Measurements from ENCODE around the gene POU4F3. TPM values are rescaled to one million over a fixed set of nuclear protein-coding genes. Genes with fewer than 3 reads are reported as not detected.

Gene POU4F3
- total and polyA plus RNA-seq, 2 of the 8 experiments (the other 6 are each of a cell fraction or from before 2014, with no cell fraction given) = 0.09 TPM; not detected in 1

DNA sequence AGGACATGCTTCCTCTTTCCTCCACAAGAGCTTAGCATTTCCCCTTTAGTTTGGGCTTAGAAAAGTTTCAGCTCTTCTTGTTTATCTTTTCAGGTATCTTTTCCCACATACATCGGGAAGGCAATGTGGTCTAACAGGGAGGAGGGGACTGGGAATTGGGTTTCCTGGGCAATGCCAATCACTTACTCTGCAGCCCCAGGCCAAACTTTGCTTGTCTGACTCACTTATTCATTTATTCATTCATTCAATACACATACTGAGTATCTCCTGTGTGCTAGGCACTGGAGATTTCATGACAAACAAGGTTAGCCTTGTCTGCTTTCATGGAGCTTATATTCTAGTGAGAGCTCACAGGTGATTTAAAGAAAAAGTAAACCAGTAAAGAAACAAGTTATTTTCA is 10.7 kb upstream of the POU4F3 start:
- FAIRE-seq = no peak
- Histone ChIP-seq H2AK5ac (ENCODE audit: low read depth, low read length) (no peak overlapping the region), H4K91ac (replicated peaks; ENCODE audit: insufficient read length, low read length) (no peak overlapping the region), H3K27me3 (replicated peaks in 1 of 4; ENCODE audit: control insufficient read depth in 3 of 4, extremely low read depth in 1 of 4, insufficient read depth in 3 of 4, low read length in 3 of 4) (peaks cover 9 to 19% (median 13%) of the 10 kb centered on the region in 4 experiments), H4K8ac (ENCODE audit: extremely low read depth, insufficient read depth, low read length) (no peak overlapping the region), H3K4ac (replicated peaks; ENCODE audit: insufficient read length, low read depth, low read length) (no peak overlapping the region), H3K4me2 (ENCODE audit: insufficient read depth in 1 of 2, low read depth in 2 of 2, low read length in 2 of 2) (no peak overlapping the region), H4K20me1 (replicated peaks in 1 of 2; ENCODE audit: control insufficient read depth in 1 of 2, insufficient read depth in 2 of 2, low read length in 2 of 2) (no peaks in the 10 kb centered on the region), H2BK15ac (ENCODE audit: low read length) (no peak overlapping the region), H3K79me2 (ENCODE audit: control insufficient read depth in 1 of 2, insufficient read depth in 2 of 2, low read length in 2 of 2) (no peaks in the 10 kb centered on the region), H3K36me3 (ENCODE audit: control insufficient read depth in 2 of 4, insufficient read depth in 4 of 4, low read length in 3 of 4) (no peaks in the 10 kb centered on the region), H3K23ac (ENCODE audit: insufficient read length) (no peak overlapping the region), H2BK5ac (ENCODE audit: low read depth, low read length) (no peak overlapping the region), H3K27ac (ENCODE audit: low read depth, low read length) (no peak overlapping the region), H3K9ac (replicated peaks in 1 of 4; ENCODE audit: extremely low read depth in 1 of 4, low read depth in 3 of 4, low read length in 3 of 4) (no peak overlapping the region), H2BK20ac (ENCODE audit: low read length) (no peak overlapping the region), H2BK120ac (replicated peaks; ENCODE audit: low read depth, low read length) (no peak overlapping the region), H4K5ac (ENCODE audit: insufficient read length, low read depth, low read length) (no peak overlapping the region), H3K4me3 (ENCODE audit: extremely low read depth in 1 of 4, insufficient read depth in 2 of 4, low read depth in 3 of 4, low read length in 4 of 4) (no peak overlapping the region), H3K23me2 (ENCODE audit: low read depth, low read length) (0 out of 2 replicates have a peak, but pooled peaks cover 2% of the 10 kb centered on the region), H3K4me1 (replicated peaks in 1 of 4; ENCODE audit: control insufficient read depth in 3 of 4, insufficient read depth in 4 of 4, low read length in 3 of 4) (peaks cover 0 to 6% (median 6%) of the 10 kb centered on the region in 4 experiments; a peak in 3 of 7 replicates), H2AFZ (ENCODE audit: low read length) (no peak overlapping the region), H3K79me1 (ENCODE audit: low read depth, low read length) (no peaks in the 10 kb centered on the region), H3K14ac (ENCODE audit: insufficient read length) (no peak overlapping the region), H3K56ac (replicated peaks; ENCODE audit: insufficient read length, low read depth, low read length) (no peak overlapping the region), H3K9me3 (ENCODE audit: insufficient read depth in 2 of 2, low read depth in 1 of 2, low read length in 1 of 2) (no peaks in the 10 kb centered on the region), H2BK12ac (ENCODE audit: low read depth, low read length) (no peak overlapping the region), H3K18ac (ENCODE audit: extremely low read depth, low read length) (no peak overlapping the region)
- POLR2A ChIA-PET (ENCODE audit: partially characterized antibody) = no interaction called here
- CTCF ChIA-PET (ENCODE audit: partially characterized antibody) = interaction anchor here (0.7 to 1.8 kb wide), 6 partner anchors 17 to 100 kb away, joined by 3 to 7 read pairs (median 4); no protein-coding TSS in a partner anchor
- no peak for DNase-seq (ENCODE audit: low read depth in 1 of 2, low spot score in 2 of 2)
- 100% methylated on average over 1 of the region's 1 CpG; no CpG with 5 or more reads in 1 of the 2 experiments for WGBS, 2 experiments (ENCODE audit: extremely low coverage in 1 of 2, insufficient coverage in 1 of 2, insufficient read length in 1 of 2, insufficient replicate concordance in 2 of 2, low coverage in 1 of 2, low lambda C conversion rate in 2 of 2, missing lambda C conversion rate in 1 of 2)
- TF ChIP-seq CHD2 (IDR thresholded peaks at IDR 0.05; ENCODE audit: low read length) = no peak
- no peak for TF ChIP-seq SIRT6 (IDR thresholded peaks at IDR 0.05; ENCODE audit: low read length)
- no peak for TF ChIP-seq EZH2 (IDR thresholded peaks at IDR 0.05; ENCODE audit: low read depth, low read length, severe bottlenecking)
- TF ChIP-seq, protein P1, sequence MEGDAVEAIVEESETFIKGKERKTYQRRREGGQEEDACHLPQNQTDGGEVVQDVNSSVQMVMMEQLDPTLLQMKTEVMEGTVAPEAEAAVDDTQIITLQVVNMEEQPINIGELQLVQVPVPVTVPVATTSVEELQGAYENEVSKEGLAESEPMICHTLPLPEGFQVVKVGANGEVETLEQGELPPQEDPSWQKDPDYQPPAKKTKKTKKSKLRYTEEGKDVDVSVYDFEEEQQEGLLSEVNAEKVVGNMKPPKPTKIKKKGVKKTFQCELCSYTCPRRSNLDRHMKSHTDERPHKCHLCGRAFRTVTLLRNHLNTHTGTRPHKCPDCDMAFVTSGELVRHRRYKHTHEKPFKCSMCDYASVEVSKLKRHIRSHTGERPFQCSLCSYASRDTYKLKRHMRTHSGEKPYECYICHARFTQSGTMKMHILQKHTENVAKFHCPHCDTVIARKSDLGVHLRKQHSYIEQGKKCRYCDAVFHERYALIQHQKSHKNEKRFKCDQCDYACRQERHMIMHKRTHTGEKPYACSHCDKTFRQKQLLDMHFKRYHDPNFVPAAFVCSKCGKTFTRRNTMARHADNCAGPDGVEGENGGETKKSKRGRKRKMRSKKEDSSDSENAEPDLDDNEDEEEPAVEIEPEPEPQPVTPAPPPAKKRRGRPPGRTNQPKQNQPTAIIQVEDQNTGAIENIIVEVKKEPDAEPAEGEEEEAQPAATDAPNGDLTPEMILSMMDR (IDR thresholded peaks at IDR 0.05; ENCODE audit: control extremely low read depth in 1 of 3, insufficient read depth in 1 of 3, low read depth in 1 of 3, low read length in 3 of 3) = no peak
- no peak for TF ChIP-seq ASH2L (IDR thresholded peaks at IDR 0.05; ENCODE audit: low read length)
- TF ChIP-seq, protein P2, sequence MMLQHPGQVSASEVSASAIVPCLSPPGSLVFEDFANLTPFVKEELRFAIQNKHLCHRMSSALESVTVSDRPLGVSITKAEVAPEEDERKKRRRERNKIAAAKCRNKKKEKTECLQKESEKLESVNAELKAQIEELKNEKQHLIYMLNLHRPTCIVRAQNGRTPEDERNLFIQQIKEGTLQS (IDR thresholded peaks at IDR 0.05; ENCODE audit: insufficient read depth, low read depth, low read length) = no peak
- TF ChIP-seq SP2 (IDR thresholded peaks at IDR 0.05; ENCODE audit: low read length) = no peak
- TF ChIP-seq FOSL1 (IDR thresholded peaks at IDR 0.05; ENCODE audit: insufficient read depth, low read depth, low read length) = no peak
- no peak for TF ChIP-seq RBBP5 (IDR thresholded peaks at IDR 0.05; ENCODE audit: borderline replicate concordance, low read depth, low read length)
- TF ChIP-seq KDM5A (IDR thresholded peaks at IDR 0.05; ENCODE audit: low read length) = no peak
- TF ChIP-seq, protein P3, sequence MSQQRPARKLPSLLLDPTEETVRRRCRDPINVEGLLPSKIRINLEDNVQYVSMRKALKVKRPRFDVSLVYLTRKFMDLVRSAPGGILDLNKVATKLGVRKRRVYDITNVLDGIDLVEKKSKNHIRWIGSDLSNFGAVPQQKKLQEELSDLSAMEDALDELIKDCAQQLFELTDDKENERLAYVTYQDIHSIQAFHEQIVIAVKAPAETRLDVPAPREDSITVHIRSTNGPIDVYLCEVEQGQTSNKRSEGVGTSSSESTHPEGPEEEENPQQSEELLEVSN (IDR thresholded peaks at IDR 0.05) = no peak

All from H1 (cell line).